ENCODE results near the gene JUP. TPM values are rescaled to one million over a fixed set of nuclear protein-coding genes. Genes with fewer than 3 reads are reported as not detected.
A peak's percentile ranks its signal among the peaks of the same experiment; 100 is the strongest.

The JUP gene
- total RNA-seq, 1 donor from 2014 or later, result 28.5 TPM

GRCh38 chr17:41818024-41818423, 31.5 kb upstream of the JUP start:
- peaks cover 8% of the 10 kb centered on the region for H4K20me1 ChIP-seq (ENCODE audit: low read depth)
- Mint-ChIP-seq H3K4me1 (peaks cover 23% of the 10 kb centered on the region), H3K36me3 (peaks cover 13% of the 10 kb centered on the region), H3K27me3 (ENCODE audit: insufficient read depth, low read depth) (peaks cover 7% of the 10 kb centered on the region), H3K9me3 (no peaks in the 10 kb centered on the region), H3K4me3 (no peak overlapping the region), H3K27ac (no peak overlapping the region)
- no peak overlapping the region for H2AFZ ChIP-seq (replicated peaks)
- no peaks in the 10 kb centered on the region for H3K27me3 ChIP-seq
- no peak overlapping the region for H3K27ac ChIP-seq
- no peak for DNase-seq (ENCODE audit: low spot score)
- no peaks in the 10 kb centered on the region for H3K9me3 ChIP-seq (ENCODE audit: low read depth)
- no peak for TF ChIP-seq CTCF (IDR thresholded peaks at IDR 0.05)
- no peak for TF ChIP-seq EZH2phosphoT487 (IDR thresholded peaks at IDR 0.05)
- no peak for TF ChIP-seq EZH2 (IDR thresholded peaks at IDR 0.05)
- H3K79me2 ChIP-seq (ENCODE audit: low read depth), result peaks cover 43% of the 10 kb centered on the region
- H3F3A ChIP-seq (ENCODE audit: low read depth), result peaks cover 11% of the 10 kb centered on the region
- no peaks in the 10 kb centered on the region for H3K36me3 ChIP-seq
- H3K4me2 ChIP-seq, result no peak overlapping the region
- H3K4me3 ChIP-seq, result no peak overlapping the region
- no peak overlapping the region for H3K9ac ChIP-seq
- peaks cover 24% of the 10 kb centered on the region for H3K4me1 ChIP-seq

- H3K4me1 ChIP-seq, result peaks cover 22% of the 10 kb centered on the region
- no peaks in the 10 kb centered on the region for H3K27me3 ChIP-seq
- H3K27ac Mint-ChIP-seq, result no peak overlapping the region
- H3K79me2 ChIP-seq (ENCODE audit: low read depth), result peaks cover 44% of the 10 kb centered on the region
- H3K36me3 Mint-ChIP-seq, result peaks cover 13% of the 10 kb centered on the region
- no peak overlapping the region for H3K4me2 ChIP-seq
- peaks cover 7% of the 10 kb centered on the region for H3K27me3 Mint-ChIP-seq (ENCODE audit: insufficient read depth, low read depth)
- H3K36me3 ChIP-seq, result no peaks in the 10 kb centered on the region
- no peak overlapping the region for H3K4me3 ChIP-seq
- no peak overlapping the region for H2AFZ ChIP-seq (replicated peaks)
- no peaks in the 10 kb centered on the region for H3K9me3 Mint-ChIP-seq
- peaks cover 17% of the 10 kb centered on the region for H3K4me1 Mint-ChIP-seq
- H3K9me3 ChIP-seq (ENCODE audit: low read depth), result no peaks in the 10 kb centered on the region
- H3K27ac ChIP-seq, result no peak overlapping the region
- no peaks in the 10 kb centered on the region for H4K20me1 ChIP-seq (ENCODE audit: low read depth)
- DNase-seq (ENCODE audit: low spot score), result no peak
- H3K4me3 Mint-ChIP-seq, result no peak overlapping the region
- no peak overlapping the region for H3K9ac ChIP-seq
- TF ChIP-seq EZH2 (IDR thresholded peaks at IDR 0.05), result no peak
- no peak for TF ChIP-seq CTCF (IDR thresholded peaks at IDR 0.05)
- TF ChIP-seq EZH2phosphoT487 (IDR thresholded peaks at IDR 0.05), result no peak
- peaks cover 18% of the 10 kb centered on the region for H3F3A ChIP-seq (ENCODE audit: low read depth)
Measured at GRCh38 chr17:41816637-41817320, 30.3 kb upstream of the JUP start.

- H3K4me1 Mint-ChIP-seq, result peaks cover 28% of the 10 kb centered on the region
- peak overlapping the region; percentile 95 for H3K4me3 Mint-ChIP-seq
- Histone ChIP-seq H3K79me2 (ENCODE audit: low read depth) (peaks cover 66% of the 10 kb centered on the region), H3K36me3 (no peaks in the 10 kb centered on the region), H3K4me2 (peak overlapping the region; percentile 97), H4K20me1 (ENCODE audit: low read depth) (peaks cover 13% of the 10 kb centered on the region), H3K4me1 (peaks cover 27% of the 10 kb centered on the region), H3K4me3 (peak overlapping the region; percentile 85), H3K9ac (no peak overlapping the region), H3K9me3 (ENCODE audit: low read depth) (no peaks in the 10 kb centered on the region), H3K27ac (no peak overlapping the region), H3F3A (ENCODE audit: low read depth) (peaks cover 20% of the 10 kb centered on the region), H2AFZ (replicated peaks) (no peak overlapping the region), H3K27me3 (no peaks in the 10 kb centered on the region)
- no peak for DNase-seq (ENCODE audit: low spot score)
- peaks cover 9% of the 10 kb centered on the region for H3K27me3 Mint-ChIP-seq (ENCODE audit: insufficient read depth, low read depth)
- TF ChIP-seq EZH2phosphoT487 (IDR thresholded peaks at IDR 0.05) (no peak), EZH2 (IDR thresholded peaks at IDR 0.05) (no peak), CTCF (IDR thresholded peaks at IDR 0.05) (no peak)
- H3K36me3 Mint-ChIP-seq, result peaks cover 22% of the 10 kb centered on the region
- H3K27ac Mint-ChIP-seq, result peak overlapping the region; percentile 87
- no peaks in the 10 kb centered on the region for H3K9me3 Mint-ChIP-seq
Measured at GRCh38 chr17:41814195-41814594, 27.7 kb upstream of the JUP start.
